ENCODE data around the gene KRTDAP. TPM values are rescaled to one million over a fixed set of nuclear protein-coding genes. Genes with fewer than 3 reads are reported as not detected.

KRTDAP gene, protein sequence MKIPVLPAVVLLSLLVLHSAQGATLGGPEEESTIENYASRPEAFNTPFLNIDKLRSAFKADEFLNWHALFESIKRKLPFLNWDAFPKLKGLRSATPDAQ
- under 1 TPM in 2 of 3 donors, not detected in 1; 0.21 to 0.42 TPM for polyA plus RNA-seq

DNA sequence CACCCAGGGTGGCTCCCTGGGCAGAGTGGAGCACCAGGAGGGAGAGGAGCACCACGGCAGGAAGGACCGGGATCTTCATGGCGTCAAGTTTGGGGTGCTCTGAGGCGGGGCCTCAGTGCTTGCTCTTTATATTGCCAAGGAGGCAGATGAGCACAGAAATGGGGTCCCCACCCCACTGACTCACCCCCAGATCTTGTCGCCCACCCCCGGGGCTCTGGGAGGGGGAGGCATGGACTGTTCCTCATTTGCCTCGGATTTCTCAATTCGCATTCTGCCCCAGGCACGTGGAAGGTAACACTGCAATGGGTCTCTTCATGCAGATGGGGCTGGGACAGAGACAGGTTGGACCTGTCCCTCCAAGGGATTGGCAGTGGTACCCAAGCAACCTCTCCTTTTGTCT lies at the start of gene KRTDAP:
TSS of gene KRTDAP (minus strand) at position 101 of the 400 bp plus-strand sequence. CDS start at position 79, 22 bp downstream.
- H3K27ac ChIP-seq (ENCODE audit: low read depth, low read length), result no peak within 1 kb of the TSS
- 74 to 90% (median 81%) methylated on average over 9 of the region's 9 CpGs for WGBS, 3 donors

DNA sequence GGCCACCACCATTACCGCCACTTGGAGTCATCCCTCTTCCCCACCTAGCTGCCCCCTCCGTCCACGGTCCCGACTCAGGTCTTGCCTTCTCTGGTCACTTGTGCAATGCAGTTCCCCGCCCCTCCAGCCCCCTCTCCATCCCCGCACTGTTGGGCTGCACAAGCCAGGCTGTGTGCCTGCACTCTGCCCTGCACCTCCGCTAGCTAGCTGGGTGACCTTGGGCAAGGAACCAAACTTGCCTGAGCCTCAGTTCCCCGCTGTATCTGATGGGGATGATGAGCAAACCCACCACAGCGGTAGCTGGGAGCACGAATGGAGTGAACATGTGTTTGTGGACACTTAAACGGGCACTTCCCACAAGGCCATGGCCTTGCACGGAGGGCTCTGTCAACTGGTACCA lies 49.6 kb upstream of the KRTDAP start:
- WGBS, 3 donors, result 82 to 93% (median 91%) methylated on average over 12 of the region's 12 CpGs
- H3K27ac ChIP-seq (ENCODE audit: low read depth, low read length), result no peak overlapping the region

DNA sequence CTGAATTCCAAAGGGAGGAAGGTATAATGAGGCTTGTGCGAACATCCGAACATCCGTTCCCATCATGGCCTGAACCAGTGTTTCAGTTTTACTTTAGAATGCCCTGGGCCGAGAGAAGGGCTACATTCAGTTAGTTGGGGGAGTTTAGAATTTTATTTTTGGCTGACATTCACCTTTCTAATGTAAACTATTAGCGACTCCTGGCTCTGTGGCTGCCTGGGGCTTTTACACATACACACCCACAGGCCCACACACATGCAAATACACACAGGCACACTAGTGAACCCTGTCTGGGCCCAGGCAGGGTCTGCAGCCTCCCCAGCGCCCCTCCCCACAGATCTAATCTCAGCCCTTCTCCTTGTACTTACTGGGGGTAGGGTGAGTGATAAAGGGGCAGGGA lies 49.0 kb upstream of the KRTDAP start:
- no peak overlapping the region for H3K27ac ChIP-seq (ENCODE audit: low read depth, low read length)
- whole genome bisulfite sequencing, 3 donors, result 75 to 87% (median 77%) methylated on average over 6 of the region's 6 CpGs

DNA sequence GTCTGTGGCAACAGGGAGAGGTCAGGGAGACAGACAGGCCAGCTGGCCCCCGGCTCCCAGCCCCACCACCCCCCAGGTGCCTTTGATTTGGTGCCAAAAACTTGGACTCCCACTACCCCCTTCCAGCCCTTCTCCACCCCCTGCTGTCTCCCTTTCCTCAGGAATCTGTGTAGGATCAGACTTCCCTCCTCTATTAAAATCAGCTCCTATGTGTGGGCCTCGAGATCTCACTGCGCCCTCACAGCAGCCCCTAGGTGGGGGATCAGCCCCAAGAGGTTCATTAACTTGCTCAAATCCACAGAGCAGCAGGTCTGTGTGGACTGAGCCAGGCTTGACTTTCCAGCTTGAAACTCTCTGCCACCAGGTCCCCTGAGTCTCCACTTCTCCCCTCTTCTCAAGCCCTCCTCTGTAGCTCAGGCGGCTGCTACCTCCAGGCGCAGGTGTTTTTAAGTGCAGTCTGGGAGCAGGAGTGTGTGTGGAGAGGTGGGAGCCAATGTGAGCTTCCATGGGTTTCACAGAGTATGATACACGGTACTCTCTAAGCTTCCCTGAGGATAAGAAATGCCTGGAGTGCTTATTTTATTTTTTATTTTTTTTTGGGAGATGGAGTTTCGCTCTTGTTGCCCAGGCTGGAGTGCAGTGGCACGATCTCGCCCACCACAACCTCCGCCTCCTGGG lies 44.7 kb upstream of the KRTDAP start:
- WGBS, 3 donors, result 68 to 78% (median 70%) methylated on average over 10 of the region's 10 CpGs
- no peak overlapping the region for H3K27ac ChIP-seq (ENCODE audit: low read depth, low read length)

DNA sequence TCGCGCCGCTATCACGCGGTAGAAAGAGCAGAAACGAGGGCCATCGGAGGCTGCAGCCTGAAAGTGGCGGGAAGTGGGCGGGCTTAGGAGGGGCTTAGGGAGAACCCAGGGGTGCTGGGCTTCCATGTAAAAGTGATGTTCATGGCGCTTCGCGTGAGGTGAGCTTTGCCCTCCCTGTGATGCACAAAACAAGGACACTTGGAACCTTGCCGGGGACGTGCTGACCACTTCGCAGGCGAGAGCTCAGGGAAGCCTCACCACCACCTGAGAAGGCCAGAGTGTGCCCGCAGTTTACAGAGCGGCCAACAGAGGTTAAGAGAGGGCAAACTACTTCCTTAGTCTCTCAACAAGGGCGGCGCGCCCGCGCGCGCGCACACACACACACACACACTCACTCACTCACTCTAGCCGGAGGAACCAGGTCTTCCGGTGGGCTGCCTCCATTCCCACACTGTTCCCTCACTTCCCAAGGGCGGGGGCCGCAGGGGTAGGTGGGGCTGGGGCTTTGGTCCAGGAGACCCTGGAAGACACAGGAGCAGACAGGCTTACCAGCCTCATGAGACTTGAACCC lies 43.6 kb upstream of the KRTDAP start:
- WGBS, 3 donors, result 2 to 3% (median 2%) methylated on average over 28 to 30 of the region's 30 CpGs
- H3K27ac ChIP-seq (ENCODE audit: low read depth, low read length), result no peak overlapping the region

DNA sequence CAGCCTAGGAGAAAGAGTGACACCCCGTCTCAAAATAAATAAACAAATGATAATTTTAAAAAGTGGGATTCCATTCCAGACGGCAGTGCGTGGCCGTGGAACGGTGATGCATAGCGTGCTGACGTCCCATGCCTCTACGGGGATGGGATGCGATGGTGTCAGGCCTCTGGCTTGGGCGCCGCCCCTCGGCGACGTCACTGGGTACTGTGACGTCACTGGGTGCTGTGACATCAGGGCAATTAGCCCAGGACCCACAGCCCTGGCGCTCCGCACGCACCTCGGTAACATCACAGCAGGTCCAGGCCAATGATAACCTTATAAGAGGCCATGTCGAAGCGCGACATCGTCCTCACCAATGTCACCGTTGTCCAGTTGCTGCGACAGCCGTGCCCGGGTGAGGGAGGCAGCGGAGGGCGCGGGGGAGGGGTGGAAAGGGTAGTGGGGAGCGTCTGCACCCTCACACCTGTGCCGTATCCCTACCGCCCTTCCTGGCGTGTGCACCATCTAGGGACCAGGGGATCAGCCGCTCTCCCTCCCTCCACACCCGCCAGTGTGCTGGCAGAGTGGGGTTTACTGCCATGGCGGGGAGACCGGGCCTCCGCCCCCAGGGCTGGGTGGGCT lies 43.0 kb upstream of the KRTDAP start, which contains the start of gene GAPDHS:
TSS of gene GAPDHS (plus strand) at position 256 of the 621 bp plus-strand sequence. CDS start at position 328, 72 bp downstream.
- 34 to 40% (median 38%) methylated on average over 34 to 39 of the region's 39 CpGs for WGBS, 3 donors
- H3K27ac ChIP-seq (ENCODE audit: low read depth, low read length), result no peak within 1 kb of the TSS

DNA sequence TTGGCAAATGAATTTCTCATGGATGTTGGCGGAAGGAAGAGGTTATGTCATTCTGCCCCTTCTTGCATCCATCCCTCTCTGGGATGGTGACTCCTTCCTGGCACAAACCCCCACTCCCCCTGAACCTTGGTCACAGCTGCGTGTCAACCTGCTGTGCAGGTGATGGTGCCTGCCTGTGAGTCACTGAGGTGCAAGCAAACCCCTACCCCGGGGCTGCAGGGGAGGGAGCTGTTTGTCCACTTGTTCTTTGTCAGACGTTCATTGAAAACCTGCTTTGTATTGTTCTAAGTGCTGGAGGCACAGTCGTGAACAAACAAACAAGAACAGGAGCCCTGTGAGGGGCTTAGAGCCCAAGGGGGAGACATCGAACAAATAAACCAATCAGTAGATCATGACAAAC lies 41.0 kb upstream of the KRTDAP start:
- 42 to 63% (median 61%) methylated on average over 6 of the region's 6 CpGs for WGBS, 3 donors
- no peak overlapping the region for H3K27ac ChIP-seq (ENCODE audit: low read depth, low read length)

DNA sequence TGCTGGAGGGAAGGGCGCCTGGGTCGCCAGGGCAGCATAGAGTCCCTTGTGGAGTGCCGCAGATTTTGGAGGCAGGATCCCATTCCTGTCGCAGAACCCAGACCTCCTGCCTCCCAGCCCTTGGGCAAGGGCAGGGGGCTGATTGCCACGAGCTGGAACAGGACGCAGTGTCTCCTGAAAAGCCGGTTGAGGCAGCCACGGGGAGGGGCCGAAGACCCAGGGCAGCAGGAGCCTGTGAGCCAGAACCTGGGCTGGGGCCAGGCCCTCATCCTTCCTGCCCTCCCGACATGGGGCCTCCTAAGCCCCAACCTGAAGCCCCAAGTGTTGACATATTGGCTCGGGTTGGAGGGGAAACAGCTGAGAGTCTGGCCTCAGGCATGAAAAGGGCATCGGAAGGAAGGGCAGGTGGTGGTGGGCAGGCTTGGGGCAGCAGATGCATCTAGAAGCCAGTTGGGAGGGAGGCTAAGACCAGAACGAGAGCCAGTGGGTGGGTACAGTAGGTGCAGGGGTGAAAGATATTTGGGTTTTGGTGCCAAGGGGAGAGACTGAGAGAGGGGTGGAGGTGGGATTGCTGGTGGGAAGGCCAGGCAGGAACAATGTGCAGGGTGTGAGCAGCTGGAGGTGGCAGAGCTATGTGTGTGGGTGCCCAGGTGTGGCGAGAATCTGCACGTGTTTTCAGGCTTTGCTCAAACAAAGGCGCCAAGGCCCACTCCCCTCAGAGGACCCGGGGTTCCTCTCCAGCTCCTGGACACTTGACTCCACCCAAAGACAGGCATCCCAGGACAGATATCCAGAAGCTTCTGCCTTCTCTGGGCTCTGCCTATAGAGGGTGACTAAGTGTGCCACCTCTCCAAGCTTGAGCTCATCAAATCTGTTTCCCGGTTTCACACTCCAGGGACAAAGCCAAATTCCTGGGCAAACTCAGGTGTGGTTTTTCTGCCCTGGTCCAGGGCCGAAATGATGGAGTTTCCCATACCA lies 39.3 kb upstream of the KRTDAP start:
- 47 to 52% (median 50%) methylated on average over 19 of the region's 19 CpGs for WGBS, 3 donors
- H3K27ac ChIP-seq (ENCODE audit: low read depth, low read length), result no peak overlapping the region

DNA sequence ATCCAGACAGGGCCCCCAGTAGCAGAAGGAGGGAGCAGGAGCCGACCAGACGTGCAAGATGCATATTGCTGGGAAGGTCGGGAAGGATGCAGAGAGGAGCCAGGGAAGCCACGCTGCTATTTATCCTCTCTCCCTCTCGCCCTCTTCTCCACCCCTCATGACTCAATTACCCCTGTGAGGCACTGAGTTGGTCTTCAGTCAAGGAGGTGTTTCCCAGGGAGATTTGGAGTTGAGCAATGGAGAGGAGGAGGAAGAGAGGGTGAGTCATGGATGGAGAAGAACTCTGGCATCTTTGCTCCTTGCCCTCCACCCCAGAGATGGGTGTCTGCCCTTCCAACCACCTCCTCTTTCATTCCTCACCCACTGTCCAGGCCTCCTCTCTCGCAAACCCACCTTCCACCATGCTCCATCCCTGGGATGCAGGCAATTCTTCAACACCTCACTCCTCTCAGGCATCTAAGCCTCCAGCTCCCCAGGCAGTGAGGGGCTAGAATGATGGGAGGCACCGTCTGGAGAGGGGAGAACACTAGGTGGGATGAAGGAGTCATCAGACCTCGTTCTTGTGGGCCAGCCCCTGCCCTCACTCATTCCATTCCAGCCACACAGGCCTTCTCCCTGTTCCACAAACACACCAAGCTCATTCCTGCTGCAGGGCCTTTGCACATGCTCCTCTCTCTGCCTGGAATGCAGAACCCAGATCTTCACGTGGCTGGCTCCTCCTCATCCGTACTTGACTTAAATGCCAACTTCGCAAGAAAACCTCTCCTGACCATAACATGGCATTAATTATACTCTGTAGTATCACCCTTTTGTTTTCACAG lies 38.2 kb upstream of the KRTDAP start, which contains the start of gene SBSN:
TSS of gene SBSN (minus strand) at position 94 of the 821 bp plus-strand sequence. CDS start at position 64, 30 bp downstream.
- WGBS, 3 donors, result 75 to 81% (median 79%) methylated on average over 11 of the region's 11 CpGs
- no peak within 1 kb of the TSS for H3K27ac ChIP-seq (ENCODE audit: low read depth, low read length)

DNA sequence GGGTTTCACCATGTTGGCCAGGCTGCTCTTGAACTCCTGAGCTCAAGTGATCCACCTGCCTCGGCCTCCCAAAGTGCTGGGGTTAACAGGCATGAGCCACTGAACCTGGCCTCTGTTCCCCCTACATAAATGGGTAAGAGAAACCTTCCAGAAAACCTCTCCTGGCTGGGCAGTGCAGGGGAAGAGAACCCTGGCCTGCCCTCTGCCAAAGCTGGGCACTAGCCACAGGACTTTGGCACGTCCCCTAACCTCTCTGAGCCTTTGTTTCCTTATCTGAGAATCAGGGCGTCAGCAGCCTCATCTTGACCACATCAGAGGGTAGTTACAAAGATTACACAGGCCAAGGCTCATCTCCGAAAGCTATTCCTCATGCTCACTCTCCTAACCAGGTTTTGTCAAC lies 35.6 kb upstream of the KRTDAP start:
- WGBS, 3 donors, result 77 to 80% (median 79%) methylated on average over 4 of the region's 4 CpGs
- no peak overlapping the region for H3K27ac ChIP-seq (ENCODE audit: low read depth, low read length)

DNA sequence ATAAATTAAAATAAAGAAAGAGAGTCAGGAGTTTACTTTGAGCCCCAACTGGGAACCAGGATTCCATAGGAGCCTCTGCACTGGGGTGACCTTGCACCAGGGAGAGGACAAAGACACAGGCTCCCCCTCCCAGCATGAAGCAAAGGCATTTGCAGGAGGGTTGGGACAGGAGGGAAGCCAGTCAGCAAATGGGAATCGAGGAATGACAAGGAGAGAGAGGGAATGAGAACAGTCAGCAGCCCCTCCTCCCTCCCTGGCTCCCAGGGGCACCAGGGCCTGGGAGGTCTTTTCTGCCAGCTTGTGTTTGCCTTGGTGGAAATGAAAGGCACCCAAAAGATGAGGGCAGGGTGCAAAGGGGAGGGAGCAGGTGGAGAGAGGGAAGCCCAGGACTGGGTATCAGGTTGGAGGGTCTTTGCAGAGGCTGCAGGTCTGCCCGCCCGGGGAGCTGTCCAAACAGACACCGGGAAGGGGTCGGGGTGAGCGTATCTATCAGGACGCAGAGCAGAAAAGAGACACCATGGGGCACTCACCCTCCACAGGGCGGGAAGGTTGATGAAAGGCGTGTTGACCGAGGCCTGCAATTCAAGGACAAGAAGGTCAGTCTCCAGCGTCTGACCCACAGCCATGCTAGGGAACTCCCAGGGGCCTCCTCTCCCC lies 34.0 kb upstream of the KRTDAP start:
- H3K27ac ChIP-seq (ENCODE audit: low read depth, low read length), result no peak overlapping the region
- WGBS, 3 donors, result 28 to 44% (median 41%) methylated on average over 11 of the region's 11 CpGs

DNA sequence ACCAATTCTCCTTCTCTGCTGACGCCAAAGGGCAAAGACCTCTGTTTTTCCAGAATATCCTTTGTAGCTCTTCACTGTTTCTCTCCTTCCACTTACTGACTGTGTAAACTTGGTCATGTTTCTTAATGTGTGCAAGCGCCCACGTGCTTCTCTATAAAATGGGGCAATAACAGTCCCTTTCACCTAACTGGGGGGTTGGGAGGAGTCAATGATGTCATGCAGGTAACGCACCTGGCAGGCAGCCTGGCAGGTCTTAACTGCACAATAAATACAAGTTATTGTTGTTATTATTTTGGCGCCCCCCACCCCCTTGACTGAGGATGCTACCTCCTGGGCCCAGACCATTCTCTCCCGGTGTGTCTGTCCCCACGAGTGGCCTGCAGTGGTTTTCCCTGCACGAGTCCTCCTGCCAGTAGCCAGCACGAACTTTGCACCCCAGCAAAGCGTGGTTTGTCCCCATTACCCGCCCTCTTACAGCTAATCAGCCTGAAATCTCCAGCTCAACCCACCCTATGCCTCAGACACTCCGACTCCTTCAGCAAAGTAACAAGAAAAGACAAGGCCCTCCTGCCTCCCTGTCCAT lies 32.6 kb upstream of the KRTDAP start:
- 79 to 86% (median 83%) methylated on average over 12 of the region's 12 CpGs for WGBS, 3 donors
- H3K27ac ChIP-seq (ENCODE audit: low read depth, low read length), result no peak overlapping the region

DNA sequence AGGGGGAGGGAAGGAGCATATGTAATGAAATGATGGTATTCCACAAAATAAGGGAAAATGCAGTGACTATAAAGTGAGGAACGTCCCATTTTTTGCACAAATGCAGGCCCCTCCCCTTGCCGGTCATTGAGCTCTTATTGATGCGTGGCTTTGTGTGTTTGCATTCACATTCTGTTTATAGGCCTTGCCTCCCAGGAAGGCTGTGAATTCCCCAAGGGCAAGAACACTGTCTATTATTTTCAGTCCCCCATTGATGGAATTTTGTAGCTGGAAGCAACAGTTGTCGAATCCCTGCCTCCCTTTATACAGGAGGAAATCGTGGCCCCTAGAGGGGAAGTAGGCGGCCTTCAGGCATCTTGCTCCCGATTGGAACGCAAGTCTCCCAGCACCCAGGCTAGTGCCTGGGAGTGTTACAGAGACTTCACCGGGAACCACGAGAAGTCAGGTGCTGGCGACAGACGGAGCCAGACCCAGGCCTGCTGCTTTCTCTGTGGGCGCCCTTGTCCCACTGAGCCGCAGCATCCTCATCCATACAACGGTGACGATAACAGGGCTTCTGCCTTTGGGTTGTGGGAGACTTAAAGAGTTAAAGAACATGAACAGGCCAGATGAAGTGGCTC lies 31.0 kb upstream of the KRTDAP start:
- WGBS, 3 donors, result 69 to 71% (median 71%) methylated on average over 16 of the region's 16 CpGs
- no peak overlapping the region for H3K27ac ChIP-seq (ENCODE audit: low read depth, low read length)

DNA sequence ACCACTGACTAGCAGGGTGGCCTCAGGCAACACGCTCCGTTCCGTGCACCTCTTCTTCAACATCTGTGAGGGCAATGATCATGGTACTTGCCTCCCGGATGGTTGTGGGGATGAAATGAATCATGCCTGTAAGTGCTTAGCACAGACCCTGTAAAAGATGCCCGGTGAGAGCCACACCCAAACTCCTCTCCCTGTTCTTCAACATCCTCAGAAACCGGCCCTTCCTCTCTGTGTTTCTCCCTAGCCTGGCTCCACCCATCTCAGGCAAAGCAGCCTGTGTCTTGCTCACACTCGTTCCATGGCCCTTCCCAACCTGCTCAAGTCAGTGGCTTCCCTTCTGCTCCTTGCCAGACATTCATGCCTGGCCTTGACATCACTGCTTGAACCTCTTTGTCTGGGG lies 29.0 kb upstream of the KRTDAP start:
- 53 to 62% (median 60%) methylated on average over 7 of the region's 7 CpGs for WGBS, 3 donors
- no peak overlapping the region for H3K27ac ChIP-seq (ENCODE audit: low read depth, low read length)

DNA sequence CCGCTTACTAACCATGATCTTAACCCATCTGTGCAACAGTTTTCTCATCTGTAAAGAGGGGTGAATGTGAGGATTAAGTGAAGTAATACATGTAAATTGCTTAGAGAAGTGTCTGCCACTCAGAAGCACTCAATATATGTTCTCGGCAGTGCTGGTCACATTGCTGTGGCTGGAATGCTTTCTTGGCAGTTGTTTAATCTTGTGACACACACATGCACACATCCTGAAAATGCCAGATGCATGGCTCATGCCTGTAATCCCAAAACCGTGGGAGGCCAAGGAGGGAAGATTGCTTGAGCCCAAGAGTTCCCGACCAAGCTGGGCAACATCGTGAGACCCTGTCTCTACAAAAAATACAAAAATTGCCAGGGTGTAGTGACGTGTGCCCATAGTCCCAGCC lies 28.0 kb upstream of the KRTDAP start:
- WGBS, 3 donors, result 57 to 73% (median 63%) methylated on average over 6 of the region's 6 CpGs

DNA sequence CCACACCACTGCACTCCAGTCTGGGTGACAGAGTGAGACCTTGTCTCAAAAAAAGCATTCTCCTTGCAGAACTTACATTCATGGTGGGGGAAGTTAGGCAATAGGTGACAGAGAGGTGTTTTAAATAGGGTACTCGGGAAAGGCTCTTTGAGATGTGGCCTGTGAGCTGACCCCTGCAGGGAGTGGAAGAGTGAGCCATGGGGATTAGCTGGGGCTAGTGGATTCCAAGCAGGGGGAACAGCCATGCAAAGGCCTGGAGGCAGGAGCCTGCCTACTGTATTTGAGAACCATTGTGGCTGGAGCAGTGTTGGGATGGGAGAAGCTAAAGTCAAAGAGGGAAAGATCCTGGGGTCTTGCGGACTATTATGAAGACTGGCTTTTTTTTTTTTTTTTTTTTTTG lies 27.1 kb upstream of the KRTDAP start:
- WGBS, 3 donors, result 77 to 96% (median 78%) methylated on average over 2 of the region's 2 CpGs

More for the DNA sequence above, 28.0 kb upstream of the KRTDAP start:
- H3K27ac ChIP-seq (ENCODE audit: low read depth, low read length), result no peak overlapping the region

More for the DNA sequence above, 27.1 kb upstream of the KRTDAP start:
- H3K27ac ChIP-seq (ENCODE audit: low read depth, low read length), result no peak overlapping the region

Data from adipose tissue (tissue), 3 donors.